Measurements from ENCODE around the gene SGCG. TPM values are rescaled to one million over a fixed set of nuclear protein-coding genes. Genes with fewer than 3 reads are reported as not detected.
"Not testable (repeated sequence)": the region's sequence is repeated elsewhere in the genome, so short reads cannot be mapped to it uniquely, and the experiment has no call there.

The SGCG gene
- total RNA-seq, 1 experiment from 2014 or later = not detected

DNA sequence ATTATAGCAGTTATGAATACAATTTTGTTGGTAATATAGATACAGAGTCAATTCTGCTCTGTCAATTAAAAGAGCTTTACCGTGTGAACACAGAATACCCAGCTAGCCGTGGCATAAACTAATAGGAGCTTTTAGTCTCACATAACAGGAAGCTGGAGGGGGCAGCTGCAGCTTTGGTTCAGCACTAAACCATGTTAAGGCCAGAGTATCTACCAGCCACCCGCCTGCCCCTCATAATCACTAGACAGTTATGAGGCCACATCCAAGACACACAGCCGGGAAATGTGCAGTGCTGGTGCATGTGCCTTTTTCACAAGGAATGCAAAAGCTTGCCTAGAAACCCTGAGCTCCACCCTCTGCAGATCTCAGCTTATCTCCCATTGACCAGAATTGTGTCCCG is 62.3 kb downstream of the SGCG start:
- no peaks in the 10 kb centered on the region for H4K20me1 ChIP-seq (ENCODE audit: control insufficient read depth, insufficient read depth, insufficient read length)
- H2BK20ac ChIP-seq (ENCODE audit: low read depth, low read length, poor library complexity, severe bottlenecking) = no peak overlapping the region
- no peaks in the 10 kb centered on the region for H3K4me1 Mint-ChIP-seq
- H3K56ac ChIP-seq (ENCODE audit: insufficient read length, low read depth, low read length) = no peak overlapping the region
- TF ChIP-seq, protein P1, sequence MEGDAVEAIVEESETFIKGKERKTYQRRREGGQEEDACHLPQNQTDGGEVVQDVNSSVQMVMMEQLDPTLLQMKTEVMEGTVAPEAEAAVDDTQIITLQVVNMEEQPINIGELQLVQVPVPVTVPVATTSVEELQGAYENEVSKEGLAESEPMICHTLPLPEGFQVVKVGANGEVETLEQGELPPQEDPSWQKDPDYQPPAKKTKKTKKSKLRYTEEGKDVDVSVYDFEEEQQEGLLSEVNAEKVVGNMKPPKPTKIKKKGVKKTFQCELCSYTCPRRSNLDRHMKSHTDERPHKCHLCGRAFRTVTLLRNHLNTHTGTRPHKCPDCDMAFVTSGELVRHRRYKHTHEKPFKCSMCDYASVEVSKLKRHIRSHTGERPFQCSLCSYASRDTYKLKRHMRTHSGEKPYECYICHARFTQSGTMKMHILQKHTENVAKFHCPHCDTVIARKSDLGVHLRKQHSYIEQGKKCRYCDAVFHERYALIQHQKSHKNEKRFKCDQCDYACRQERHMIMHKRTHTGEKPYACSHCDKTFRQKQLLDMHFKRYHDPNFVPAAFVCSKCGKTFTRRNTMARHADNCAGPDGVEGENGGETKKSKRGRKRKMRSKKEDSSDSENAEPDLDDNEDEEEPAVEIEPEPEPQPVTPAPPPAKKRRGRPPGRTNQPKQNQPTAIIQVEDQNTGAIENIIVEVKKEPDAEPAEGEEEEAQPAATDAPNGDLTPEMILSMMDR (conservative IDR thresholded peaks at IDR 0.05) = no peak
- H3K79me2 ChIP-seq (ENCODE audit: insufficient read depth, low read length) = no peaks in the 10 kb centered on the region
- no peak overlapping the region for H3K9ac ChIP-seq (ENCODE audit: extremely low read depth, insufficient read length, low read length)
- no peak for DNase-seq
- no peaks in the 10 kb centered on the region for H3K23me2 ChIP-seq (ENCODE audit: insufficient read length, low read depth, low read length, poor library complexity, severe bottlenecking)
- no CpG with 5 or more reads among the region's 5 CpGs for WGBS (ENCODE audit: extremely low coverage, insufficient read length, low lambda C conversion rate)
- no peak overlapping the region for H2AK5ac ChIP-seq (ENCODE audit: insufficient read length, low read length)
- no peak overlapping the region for H3K4ac ChIP-seq (ENCODE audit: low read depth, low read length)
- H3T11ph ChIP-seq (ENCODE audit: low read length) = no peak overlapping the region
- no peaks in the 10 kb centered on the region for H3K9me3 ChIP-seq (ENCODE audit: control insufficient read depth, low read depth, low read length)
- H2BK120ac ChIP-seq (ENCODE audit: low read depth, low read length, poor library complexity, severe bottlenecking) = no peak overlapping the region
- H2AFZ ChIP-seq (ENCODE audit: low read length) = no peak overlapping the region
- no peaks in the 10 kb centered on the region for H3K9me3 Mint-ChIP-seq
- no peak overlapping the region for H4K5ac ChIP-seq (ENCODE audit: insufficient read length, low read depth, low read length)
- no peaks in the 10 kb centered on the region for H3K79me1 ChIP-seq (ENCODE audit: insufficient read depth, low read depth, low read length, poor library complexity, severe bottlenecking)
- H4K8ac ChIP-seq (replicated peaks; ENCODE audit: insufficient read length, low read depth, low read length) = no peak overlapping the region
- H2BK15ac ChIP-seq (ENCODE audit: low read depth, low read length) = no peak overlapping the region; the same call in 1 of the 2 replicates
- no peak overlapping the region for H4K91ac ChIP-seq (ENCODE audit: insufficient read length, low read depth, low read length)
- H3K27me3 Mint-ChIP-seq (ENCODE audit: low read depth) = no peaks in the 10 kb centered on the region
- no peak overlapping the region for H2BK5ac ChIP-seq (ENCODE audit: insufficient read length, low read length)
- H3K27ac Mint-ChIP-seq = 0 out of 7 replicates have a peak overlapping the region, but pooled peaks of 1 of the 3 experiments have one; percentile 7
- H3K4me3 Mint-ChIP-seq = no peak overlapping the region
- H3K18ac ChIP-seq (ENCODE audit: insufficient read length, low read depth, low read length) = no peak overlapping the region
- no peak overlapping the region for H3K27ac ChIP-seq (ENCODE audit: insufficient read length, low read depth, low read length)
- H3K23ac ChIP-seq (ENCODE audit: insufficient read length, low read depth, low read length) = no peak overlapping the region
- no peaks in the 10 kb centered on the region for H3K27me3 ChIP-seq (ENCODE audit: insufficient read depth, low read length)
- H3K4me1 ChIP-seq (ENCODE audit: insufficient read depth, low read length) = no peaks in the 10 kb centered on the region
- no peak overlapping the region for H3K4me2 ChIP-seq (ENCODE audit: insufficient read depth, insufficient read length, low read length)
- no peaks in the 10 kb centered on the region; a peak in 1 of 7 replicates for H3K36me3 Mint-ChIP-seq (ENCODE audit: insufficient read depth in 1 of 3, low read depth in 3 of 3)
- no peak overlapping the region for H3K14ac ChIP-seq (ENCODE audit: insufficient read depth, low read length)
- H2BK12ac ChIP-seq (ENCODE audit: insufficient read length, low read depth, low read length) = no peak overlapping the region

DNA sequence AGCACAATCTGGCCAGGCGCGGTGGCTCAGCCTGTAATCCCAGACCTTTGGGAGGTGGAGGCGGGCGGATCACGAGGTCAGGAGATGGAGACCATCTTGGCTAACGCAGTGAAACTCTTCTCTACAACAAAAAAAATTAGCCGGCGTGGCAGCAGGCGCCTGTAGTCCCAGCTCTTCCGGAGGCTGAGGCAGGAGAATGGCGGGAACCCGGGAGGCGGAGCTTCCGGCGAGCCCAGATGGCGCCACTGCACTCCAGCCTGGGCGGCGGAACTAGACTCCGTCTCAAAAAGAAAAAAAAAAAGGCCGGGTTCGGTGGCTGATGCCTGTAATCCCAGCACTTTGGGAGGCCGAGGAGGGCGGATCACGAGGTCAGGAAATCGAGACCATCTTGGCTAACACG is 67.6 kb downstream of the SGCG start:
- H2BK20ac ChIP-seq (ENCODE audit: low read depth, low read length, poor library complexity, severe bottlenecking); H3K27me3 ChIP-seq (ENCODE audit: insufficient read depth, low read length); H3K27me3 Mint-ChIP-seq (ENCODE audit: low read depth); H2BK5ac ChIP-seq (ENCODE audit: insufficient read length, low read length); H3K56ac ChIP-seq (ENCODE audit: insufficient read length, low read depth, low read length); H2AK5ac ChIP-seq (ENCODE audit: insufficient read length, low read length); H4K20me1 ChIP-seq (ENCODE audit: control insufficient read depth, insufficient read depth, insufficient read length); H3K36me3 Mint-ChIP-seq (ENCODE audit: insufficient read depth in 1 of 3, low read depth in 3 of 3); H2AFZ ChIP-seq (ENCODE audit: low read length); H3K18ac ChIP-seq (ENCODE audit: insufficient read length, low read depth, low read length); H3K27ac ChIP-seq (ENCODE audit: insufficient read length, low read depth, low read length); H2BK15ac ChIP-seq (ENCODE audit: low read depth, low read length); H3K14ac ChIP-seq (ENCODE audit: insufficient read depth, low read length); H4K91ac ChIP-seq (ENCODE audit: insufficient read length, low read depth, low read length); H3K27ac Mint-ChIP-seq; H4K5ac ChIP-seq (ENCODE audit: insufficient read length, low read depth, low read length); H3K4ac ChIP-seq (ENCODE audit: low read depth, low read length); H3K9ac ChIP-seq (ENCODE audit: extremely low read depth, insufficient read length, low read length); H3K4me3 Mint-ChIP-seq; DNase-seq; H3K79me2 ChIP-seq (ENCODE audit: insufficient read depth, low read length); H3K4me2 ChIP-seq (ENCODE audit: insufficient read depth, insufficient read length, low read length); H3K9me3 Mint-ChIP-seq; H3K4me1 Mint-ChIP-seq; H3K23me2 ChIP-seq (ENCODE audit: insufficient read length, low read depth, low read length, poor library complexity, severe bottlenecking); H4K8ac ChIP-seq (replicated peaks; ENCODE audit: insufficient read length, low read depth, low read length); H3K4me1 ChIP-seq (ENCODE audit: insufficient read depth, low read length); H3K79me1 ChIP-seq (ENCODE audit: insufficient read depth, low read depth, low read length, poor library complexity, severe bottlenecking); H3K9me3 ChIP-seq (ENCODE audit: control insufficient read depth, low read depth, low read length); H3K23ac ChIP-seq (ENCODE audit: insufficient read length, low read depth, low read length); H2BK12ac ChIP-seq (ENCODE audit: insufficient read length, low read depth, low read length); H3T11ph ChIP-seq (ENCODE audit: low read length); H2BK120ac ChIP-seq (ENCODE audit: low read depth, low read length, poor library complexity, severe bottlenecking): not testable (repeated sequence)
- WGBS (ENCODE audit: extremely low coverage, insufficient read length, low lambda C conversion rate) = no CpG with 5 or more reads among the region's 26 CpGs

Measured in H9 (cell line).